RCC 7860 (cell line): ENCODE results near the gene ITPR1.
"Not testable (repeated sequence)": the region's sequence is repeated elsewhere in the genome, so short reads cannot be mapped to it uniquely, and the experiment has no call there.

Experiments
- DNase-seq: peaks from one replicate; pipeline ENCODE4 v3.0.0-alpha.2; 2015; ENCODE audit warnings: low spot score
- FAIRE-seq: peaks from 2 replicates; lab custom pipeline; 2012; peaks lifted over from hg19 to GRCh38; lab: Jason Lieb, UNC

ITPR1 gene

GRCh38 chr3:4751502-4752101 is 258.5 kb downstream of the ITPR1 start:
- peak; percentile 95 for DNase-seq
- peak; percentile 90 for FAIRE-seq

DNA sequence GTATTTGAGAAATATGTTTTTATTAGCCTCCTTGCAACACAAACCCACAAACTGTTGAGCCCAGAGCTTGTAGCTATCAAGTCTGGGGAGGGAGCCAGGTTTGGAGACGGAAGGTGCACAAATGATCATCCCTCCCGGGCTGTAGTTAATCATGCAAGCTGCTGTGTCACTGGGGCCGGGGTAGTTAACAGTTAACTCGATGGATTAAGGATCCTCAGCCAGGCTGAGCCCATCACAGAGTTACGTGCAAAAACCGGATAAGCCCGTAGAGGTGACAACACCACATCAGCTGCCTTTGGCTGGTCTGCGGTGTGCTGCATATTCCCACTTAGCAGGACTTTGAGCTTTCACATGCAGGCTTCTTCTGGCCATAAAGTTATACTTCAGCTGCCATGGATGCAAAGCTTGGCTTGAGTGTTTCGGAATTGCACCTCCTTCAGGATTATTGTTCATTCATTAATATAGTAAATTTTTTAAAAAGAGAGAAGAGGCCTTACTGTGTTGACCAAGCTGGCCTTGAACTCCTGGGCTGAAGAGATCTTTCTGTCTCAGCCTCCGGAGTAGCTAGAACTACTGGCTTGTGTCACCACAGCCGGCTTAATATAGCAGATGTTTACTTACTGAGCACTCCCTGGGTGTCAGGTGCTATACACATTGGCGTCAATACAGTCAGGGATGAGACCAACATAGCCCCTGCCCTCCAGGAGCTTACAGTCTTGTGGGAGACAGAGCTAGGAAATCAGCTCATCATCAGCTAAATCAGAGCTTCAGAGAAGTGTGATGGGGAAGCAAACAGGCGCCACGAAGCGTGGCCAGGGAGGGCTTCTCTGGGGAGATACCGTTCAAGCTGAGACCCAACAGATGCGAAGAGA is 259.3 kb downstream of the ITPR1 start:
- FAIRE-seq = peak; percentile 91
- peak; percentile 96 for DNase-seq

GRCh38 chr3:4753073-4753691 is 260.0 kb downstream of the ITPR1 start:
- FAIRE-seq (no peak), DNase-seq (no peak)

- no peak for FAIRE-seq
- no peak for DNase-seq
These were observed 261.3 kb downstream of the ITPR1 start for GRCh38 chr3:4754180-4755086.

DNA sequence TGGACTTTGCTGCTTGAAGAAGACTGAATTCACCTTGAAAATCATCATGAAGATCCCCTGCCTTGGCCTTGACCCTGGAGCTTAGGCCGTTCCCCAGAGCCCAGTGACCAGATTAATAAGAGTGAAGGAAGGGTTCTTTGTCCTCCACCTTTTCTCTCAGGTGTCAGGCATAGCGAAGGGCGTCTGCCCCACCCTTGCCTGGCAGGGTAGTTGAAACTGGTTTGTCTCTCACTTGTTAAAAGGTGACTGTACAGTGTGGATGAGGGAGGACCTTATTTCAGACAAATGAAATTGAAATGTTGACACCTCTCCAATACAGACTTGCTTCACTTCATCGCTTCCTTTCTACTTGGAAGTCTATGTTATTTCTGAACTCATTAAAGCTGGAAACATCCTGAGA is 262.4 kb downstream of the ITPR1 start:
- FAIRE-seq = no peak
- no peak for DNase-seq

GRCh38 chr3:4756057-4756775 is 263.1 kb downstream of the ITPR1 start:
- FAIRE-seq (no peak), DNase-seq (no peak)

GRCh38 chr3:4756855-4757574 is 263.9 kb downstream of the ITPR1 start:
- no peak for DNase-seq
- FAIRE-seq = peak; percentile 46

DNA sequence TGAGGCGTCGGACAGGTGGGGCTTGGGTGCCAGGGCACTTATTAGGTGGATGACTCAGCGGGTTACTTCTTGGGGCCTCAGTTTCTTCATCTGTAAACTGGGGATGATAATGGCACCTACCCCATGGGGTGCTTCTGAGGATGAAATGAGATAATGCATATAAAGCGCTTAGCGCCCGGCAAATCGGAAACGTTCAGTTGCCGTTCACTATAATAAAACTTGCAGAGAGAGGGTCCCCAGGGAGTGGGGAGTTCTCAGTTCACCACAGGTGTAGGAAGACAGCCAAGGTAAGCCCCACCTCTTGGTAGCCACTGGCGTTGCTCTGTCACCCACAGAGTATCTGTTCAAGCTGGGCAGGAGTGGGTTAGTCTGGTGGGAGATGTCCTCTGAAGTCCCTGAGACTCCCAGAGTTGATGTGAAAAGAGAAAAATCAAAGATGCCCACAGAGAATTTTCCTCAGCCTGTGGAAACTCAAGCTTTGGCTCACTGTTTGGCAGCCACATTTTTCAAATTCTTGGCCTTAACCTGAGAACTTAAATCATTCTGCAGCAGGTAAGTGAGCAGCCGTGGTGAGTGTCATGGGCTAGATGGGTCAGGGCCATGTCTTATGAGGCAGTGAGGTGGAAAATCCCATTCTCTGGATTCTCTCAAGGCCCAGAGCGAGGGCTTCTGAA is 264.6 kb downstream of the ITPR1 start:
- no peak for FAIRE-seq
- DNase-seq = peak; percentile 24

- no peak for FAIRE-seq
These were observed 265.2 kb downstream of the ITPR1 start for GRCh38 chr3:4758249-4758860.

GRCh38 chr3:4758957-4759656 is 266.0 kb downstream of the ITPR1 start:
- no peak for DNase-seq
- no peak for FAIRE-seq

More at GRCh38 chr3:4758249-4758860, 265.2 kb downstream of the ITPR1 start:
- DNase-seq = no peak

GRCh38 chr3:4759689-4760312 is 266.7 kb downstream of the ITPR1 start:
- peak; percentile 79 for DNase-seq
- FAIRE-seq = peak; percentile 74

DNA sequence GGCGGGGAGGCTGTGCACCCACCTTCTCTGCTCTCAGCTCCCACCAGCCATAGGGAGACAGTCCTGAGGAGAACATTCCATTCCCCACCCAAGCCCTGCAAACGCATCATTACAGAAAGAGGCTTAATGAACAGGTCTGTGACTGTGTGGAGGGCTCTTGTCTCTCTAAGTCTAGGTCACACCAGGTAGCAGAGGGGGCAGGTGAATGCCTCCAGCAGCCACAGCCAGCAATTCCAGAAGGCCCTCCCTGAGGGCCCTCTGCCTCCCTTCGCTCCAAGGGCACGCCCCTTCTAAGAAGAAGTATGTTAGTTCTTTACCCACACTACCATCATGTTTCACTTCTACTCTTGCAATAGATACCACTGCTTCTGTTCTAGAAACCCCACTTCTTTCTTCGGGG is 268.6 kb downstream of the ITPR1 start:
- no peak for FAIRE-seq
- no peak for DNase-seq

DNA sequence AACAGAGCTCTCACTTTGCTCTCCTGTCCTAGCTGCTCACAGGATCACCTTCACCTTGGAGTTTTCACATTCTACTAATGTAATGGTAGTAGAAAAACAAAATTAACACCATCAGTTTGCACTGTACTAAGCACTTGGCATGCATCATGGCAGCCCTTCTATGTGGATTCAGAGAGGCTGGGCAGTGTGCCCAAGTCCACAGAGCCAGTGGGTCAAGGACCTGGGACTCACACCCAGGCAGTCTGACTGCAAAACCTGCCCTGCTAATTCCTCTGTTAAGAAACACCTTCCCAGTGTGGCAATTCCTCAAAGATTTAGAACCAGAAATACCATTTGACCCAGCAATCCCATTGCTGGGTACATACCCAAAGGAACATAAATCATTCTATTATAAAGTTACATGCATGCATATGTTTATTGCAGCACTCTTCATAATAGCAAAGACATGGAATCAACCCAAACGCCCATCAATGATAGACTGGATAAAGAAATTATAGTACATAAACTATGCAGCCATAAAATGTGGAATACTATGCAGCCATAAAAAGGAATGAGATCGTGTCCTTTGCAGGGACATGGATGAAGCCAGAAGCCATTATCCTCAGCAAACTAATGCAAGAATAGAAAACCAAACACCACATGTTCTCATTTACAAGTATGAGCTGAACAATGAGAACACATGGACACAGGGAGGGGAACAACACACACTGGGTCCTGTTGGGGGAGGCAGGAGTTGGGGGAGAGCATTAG is 269.5 kb downstream of the ITPR1 start:
- not testable (repeated sequence) for FAIRE-seq, DNase-seq

DNA sequence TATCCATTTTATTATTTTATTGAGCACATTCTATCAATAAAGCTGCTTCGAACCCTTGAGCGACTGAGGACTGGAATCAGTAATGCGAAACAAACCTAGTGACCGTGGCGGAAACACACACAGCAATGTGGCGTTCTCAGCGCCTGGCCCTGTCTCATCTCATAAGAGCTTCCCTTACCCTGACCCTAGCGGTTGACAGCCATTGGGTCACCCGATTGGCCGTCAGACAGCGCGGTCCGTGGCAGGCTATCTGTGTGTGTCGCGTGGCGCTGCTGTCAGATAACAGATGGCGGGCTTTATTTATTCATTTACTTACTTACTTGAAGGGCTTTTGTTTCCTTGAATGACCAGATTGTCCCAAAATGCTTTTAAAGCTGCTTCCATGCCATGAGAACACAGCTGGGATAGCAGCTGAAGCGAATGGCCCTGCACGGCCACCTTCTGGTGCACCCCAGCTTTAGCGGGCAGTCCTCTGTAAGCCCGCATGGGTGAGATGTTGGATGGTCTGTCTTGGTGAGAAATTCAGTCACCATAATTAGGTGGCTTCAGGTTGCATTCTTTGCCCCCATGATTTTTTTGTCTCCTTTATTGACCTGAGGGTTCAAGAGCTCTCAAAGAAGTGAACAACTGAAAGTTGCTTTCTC is 270.6 kb downstream of the ITPR1 start:
- no peak for DNase-seq
- FAIRE-seq = no peak

- no peak for FAIRE-seq
- no peak for DNase-seq
These were observed 272.1 kb downstream of the ITPR1 start for GRCh38 chr3:4765212-4765611.

GRCh38 chr3:4766263-4766662 is 273.1 kb downstream of the ITPR1 start:
- DNase-seq (no peak), FAIRE-seq (no peak)
